ENCODE results near the gene PARD3. TPM values are rescaled to one million over a fixed set of nuclear protein-coding genes. Genes with fewer than 3 reads are reported as not detected.

The PARD3 gene
- total RNA-seq, 2 experiments from 2014 or later = 0.53 to 0.71 TPM

GRCh38 chr10:34433241-34434076 is 381.6 kb downstream of the PARD3 start:
- no peak overlapping the region for H3K4me3 ChIP-seq (ENCODE audit: low read length)
- POLR2A ChIA-PET = no interaction called here
- ATAC-seq (ENCODE audit: poor library complexity) = no peak
- no peak overlapping the region for H3K4me3 Mint-ChIP-seq
- intact Hi-C loops (cut with DNase I, micrococcal nuclease) = no loop called here
- no peak overlapping the region for H3K27ac Mint-ChIP-seq
- no peak overlapping the region for H3K27ac ChIP-seq (ENCODE audit: low read depth in 1 of 2, low read length in 2 of 2)
- DNase-seq = no peak
- H3K27me3 Mint-ChIP-seq = no peaks in the 10 kb centered on the region
- H3K27me3 ChIP-seq (ENCODE audit: control insufficient read depth in 1 of 2, insufficient read depth in 2 of 2, low read length in 2 of 2) = no peaks in the 10 kb centered on the region
- H3K9me3 ChIP-seq (ENCODE audit: control insufficient read depth in 1 of 2, insufficient read depth in 1 of 2, low read length in 2 of 2) = no peaks in the 10 kb centered on the region
- no peaks in the 10 kb centered on the region for H3K36me3 ChIP-seq (ENCODE audit: insufficient read depth, low read length)
- no peaks in the 10 kb centered on the region for H3K9me3 Mint-ChIP-seq
- H3K4me1 Mint-ChIP-seq (ENCODE audit: low read depth) = no peaks in the 10 kb centered on the region
- CTCF ChIA-PET = no interaction called here
- H3K4me1 ChIP-seq (ENCODE audit: insufficient read depth, low read length) = no peaks in the 10 kb centered on the region
- no peak for TF ChIP-seq CTCF (IDR thresholded peaks at IDR 0.05)
- no peaks in the 10 kb centered on the region for H3K36me3 Mint-ChIP-seq (ENCODE audit: low read depth)

GRCh38 chr10:34432589-34432988 is 382.5 kb downstream of the PARD3 start:
- Histone ChIP-seq H3K4me1 (ENCODE audit: insufficient read depth, low read length) (no peaks in the 10 kb centered on the region), H3K27me3 (ENCODE audit: control insufficient read depth in 1 of 2, insufficient read depth in 2 of 2, low read length in 2 of 2) (no peaks in the 10 kb centered on the region), H3K27ac (ENCODE audit: low read depth in 1 of 2, low read length in 2 of 2) (no peak overlapping the region), H3K36me3 (ENCODE audit: insufficient read depth, low read length) (no peaks in the 10 kb centered on the region), H3K4me3 (ENCODE audit: low read length) (no peak overlapping the region), H3K9me3 (ENCODE audit: control insufficient read depth in 1 of 2, insufficient read depth in 1 of 2, low read length in 2 of 2) (no peaks in the 10 kb centered on the region)
- ChIA-PET POLR2A (no interaction called here), CTCF (no interaction called here)
- no peak overlapping the region for H3K27ac Mint-ChIP-seq
- H3K4me3 Mint-ChIP-seq = no peak overlapping the region
- no peaks in the 10 kb centered on the region for H3K9me3 Mint-ChIP-seq
- no peaks in the 10 kb centered on the region for H3K4me1 Mint-ChIP-seq (ENCODE audit: low read depth)
- no peak for TF ChIP-seq CTCF (IDR thresholded peaks at IDR 0.05)
- intact Hi-C loops (cut with DNase I, micrococcal nuclease) = no loop called here
- DNase-seq (no peak), ATAC-seq (ENCODE audit: poor library complexity) (no peak)
- no peaks in the 10 kb centered on the region for H3K27me3 Mint-ChIP-seq
- H3K36me3 Mint-ChIP-seq (ENCODE audit: low read depth) = no peaks in the 10 kb centered on the region

GRCh38 chr10:34430685-34431084 is 384.4 kb downstream of the PARD3 start:
- intact Hi-C loops (cut with DNase I, micrococcal nuclease) = no loop called here
- Mint-ChIP-seq H3K4me3 (no peak overlapping the region), H3K4me1 (ENCODE audit: low read depth) (no peaks in the 10 kb centered on the region), H3K9me3 (no peaks in the 10 kb centered on the region), H3K27ac (no peak overlapping the region), H3K36me3 (ENCODE audit: low read depth) (no peaks in the 10 kb centered on the region), H3K27me3 (no peaks in the 10 kb centered on the region)
- CTCF ChIA-PET = no interaction called here
- H3K4me3 ChIP-seq (ENCODE audit: low read length) = no peak overlapping the region
- H3K27ac ChIP-seq (ENCODE audit: low read depth in 1 of 2, low read length in 2 of 2) = no peak overlapping the region
- peak in 3 of 14 experiments; percentile 1 to 12 (median 9) for DNase-seq
- ATAC-seq (ENCODE audit: poor library complexity) = no peak
- H3K4me1 ChIP-seq (ENCODE audit: insufficient read depth, low read length) = no peaks in the 10 kb centered on the region
- no peaks in the 10 kb centered on the region for H3K9me3 ChIP-seq (ENCODE audit: control insufficient read depth in 1 of 2, insufficient read depth in 1 of 2, low read length in 2 of 2)
- POLR2A ChIA-PET = no interaction called here
- no peaks in the 10 kb centered on the region for H3K36me3 ChIP-seq (ENCODE audit: insufficient read depth, low read length)
- TF ChIP-seq CTCF (IDR thresholded peaks at IDR 0.05) = no peak
- no peaks in the 10 kb centered on the region for H3K27me3 ChIP-seq (ENCODE audit: control insufficient read depth in 1 of 2, insufficient read depth in 2 of 2, low read length in 2 of 2)
